ENCODE data around the gene CDK4.
A peak's percentile ranks its signal among the peaks of the same experiment; 100 is the strongest.

CDK4 gene

DNA sequence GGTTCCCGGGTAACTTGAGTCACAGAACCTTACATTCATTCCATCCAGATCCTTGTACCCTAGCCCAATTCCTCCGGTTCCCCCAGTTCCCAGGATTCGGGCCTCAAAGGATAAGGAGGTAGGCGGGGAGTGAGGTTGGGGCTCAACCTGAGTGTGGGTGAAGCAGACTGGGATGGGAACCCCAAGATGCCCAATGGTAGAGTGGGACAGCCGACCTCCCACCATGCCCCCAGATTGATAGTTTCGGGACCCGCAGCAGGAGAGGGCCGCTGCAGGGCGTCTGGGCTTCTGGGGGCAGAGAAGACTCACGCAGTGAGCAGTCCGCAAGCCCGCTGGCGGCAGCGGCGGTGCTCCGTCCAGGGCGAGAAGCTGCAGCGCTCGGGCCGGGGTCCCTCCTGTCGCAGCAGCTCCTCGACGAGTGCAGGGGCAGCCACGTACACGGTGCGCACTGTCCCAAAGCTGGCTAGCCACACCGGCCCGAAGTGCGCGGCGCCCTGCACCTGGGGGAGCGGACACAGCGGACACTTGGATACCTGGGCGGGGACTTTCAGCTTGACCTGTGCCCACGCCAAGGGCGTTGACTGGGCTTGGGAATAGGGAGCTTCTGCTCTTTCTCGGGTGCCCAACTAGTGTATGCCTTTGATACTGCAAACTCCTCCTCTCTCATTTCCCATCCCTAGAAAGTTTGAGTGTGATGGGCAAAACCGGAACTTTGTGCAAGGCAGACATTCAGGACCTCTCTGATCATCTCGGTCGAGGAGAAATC lies 13.8 kb upstream of the CDK4 start:
- Histone ChIP-seq H2AFZ (ENCODE audit: insufficient read depth, low read length, poor library complexity) (no peak overlapping the region), H3K79me1 (ENCODE audit: low read length) (no peaks in the 10 kb centered on the region), H3K27me3 (ENCODE audit: insufficient read depth, low read length) (peaks cover 45% of the 10 kb centered on the region), H2BK5ac (ENCODE audit: low read depth, low read length, poor library complexity) (no peak overlapping the region), H4K91ac (ENCODE audit: low read depth, low read length) (no peak overlapping the region), H3K4me2 (ENCODE audit: low read length) (peak overlapping the region; percentile 60), H2BK12ac (ENCODE audit: low read length) (no peak overlapping the region), H2AK5ac (ENCODE audit: low read length) (no peak overlapping the region), H3K9ac (ENCODE audit: low read length) (no peak overlapping the region), H4K12ac (ENCODE audit: low read depth, low read length) (no peak overlapping the region), H2BK120ac (ENCODE audit: insufficient read depth, low read length, poor library complexity) (no peak overlapping the region), H3K4ac (ENCODE audit: low read depth, low read length) (no peak overlapping the region), H3K14ac (ENCODE audit: low read length) (no peak overlapping the region), H3K79me2 (ENCODE audit: control insufficient read depth, insufficient read depth, low read length, poor library complexity) (no peaks in the 10 kb centered on the region), H3K36me3 (ENCODE audit: control insufficient read depth in 1 of 2, insufficient read depth in 2 of 2, low read length in 2 of 2) (peaks cover 12 to 13% of the 10 kb centered on the region in 2 experiments), H4K8ac (ENCODE audit: low read depth, low read length) (no peak overlapping the region), H3K9me3 (ENCODE audit: insufficient read depth, low read depth, low read length) (peaks cover 6% of the 10 kb centered on the region), H3K27ac (ENCODE audit: low read depth, low read length) (no peak overlapping the region), H3K23ac (ENCODE audit: low read length) (no peak overlapping the region), H3K18ac (ENCODE audit: low read length) (no peak overlapping the region), H3K4me3 (ENCODE audit: low read depth, low read length) (peak overlapping the region; percentile 15), H3K4me1 (ENCODE audit: control insufficient read depth in 1 of 2, insufficient read depth in 2 of 2, low read length in 2 of 2) (peaks cover 16 to 22% of the 10 kb centered on the region in 2 experiments)
- DNase-seq = no peak
- WGBS (ENCODE audit: extremely low coverage, insufficient coverage, insufficient read length) = no CpG with 5 or more reads among the region's 40 CpGs

DNA sequence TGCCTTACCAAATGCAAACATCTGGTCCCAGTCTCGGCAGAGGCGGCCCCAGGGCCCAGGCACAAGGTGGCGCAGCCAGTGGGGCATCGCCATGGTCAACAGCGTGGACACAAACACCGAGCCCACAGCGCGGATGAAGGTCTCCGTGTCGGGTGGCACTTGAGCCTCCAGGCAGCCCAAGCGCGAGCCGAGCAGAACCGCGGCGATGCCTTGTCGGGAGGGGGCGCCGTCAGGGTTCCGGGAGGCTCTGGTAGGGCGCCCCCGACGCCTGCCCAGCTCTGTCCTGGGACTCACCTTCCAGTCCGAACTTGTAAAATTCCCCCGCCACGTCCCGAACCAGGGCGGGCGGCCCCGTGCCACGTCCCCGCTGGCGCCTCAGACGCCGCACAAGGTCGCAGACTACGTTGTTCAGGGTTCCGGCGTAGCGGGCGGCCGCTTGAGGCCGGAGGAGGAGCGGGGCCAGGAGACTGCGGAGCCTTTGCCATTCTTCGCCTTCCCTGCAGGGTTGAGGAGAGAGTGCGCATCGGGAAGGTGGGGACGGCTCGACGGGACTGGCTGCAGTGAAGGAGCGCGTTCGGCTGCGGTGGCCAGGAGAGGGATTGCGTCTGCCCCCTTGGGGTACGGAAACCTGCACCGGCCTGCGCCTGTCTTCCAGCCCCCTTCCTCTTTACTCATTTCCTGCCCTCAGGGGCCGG lies 13.0 kb upstream of the CDK4 start:
- Histone ChIP-seq H2BK120ac (ENCODE audit: insufficient read depth, low read length, poor library complexity) (no peak overlapping the region), H4K12ac (ENCODE audit: low read depth, low read length) (no peak overlapping the region), H3K23ac (ENCODE audit: low read length) (no peak overlapping the region), H3K14ac (ENCODE audit: low read length) (no peak overlapping the region), H3K27ac (ENCODE audit: low read depth, low read length) (no peak overlapping the region), H3K79me1 (ENCODE audit: low read length) (no peaks in the 10 kb centered on the region), H4K8ac (ENCODE audit: low read depth, low read length) (no peak overlapping the region), H3K36me3 (ENCODE audit: control insufficient read depth in 1 of 2, insufficient read depth in 2 of 2, low read length in 2 of 2) (peaks cover 9 to 12% of the 10 kb centered on the region in 2 experiments), H4K91ac (ENCODE audit: low read depth, low read length) (no peak overlapping the region), H3K27me3 (ENCODE audit: insufficient read depth, low read length) (peaks cover 45% of the 10 kb centered on the region), H2AK5ac (ENCODE audit: low read length) (no peak overlapping the region), H2BK5ac (ENCODE audit: low read depth, low read length, poor library complexity) (no peak overlapping the region), H3K4ac (ENCODE audit: low read depth, low read length) (no peak overlapping the region), H3K9me3 (ENCODE audit: insufficient read depth, low read depth, low read length) (peaks cover 6% of the 10 kb centered on the region), H2AFZ (ENCODE audit: insufficient read depth, low read length, poor library complexity) (peak overlapping the region; percentile 31), H3K9ac (ENCODE audit: low read length) (no peak overlapping the region), H3K4me3 (ENCODE audit: low read depth, low read length) (no peak overlapping the region), H3K4me2 (ENCODE audit: low read length) (peak overlapping the region; percentile 60), H3K79me2 (ENCODE audit: control insufficient read depth, insufficient read depth, low read length, poor library complexity) (no peaks in the 10 kb centered on the region), H3K4me1 (ENCODE audit: control insufficient read depth in 1 of 2, insufficient read depth in 2 of 2, low read length in 2 of 2) (peaks cover 16 to 21% of the 10 kb centered on the region in 2 experiments), H3K18ac (ENCODE audit: low read length) (no peak overlapping the region), H2BK12ac (ENCODE audit: low read length) (no peak overlapping the region)
- DNase-seq = peak in 1 of 2 donors; percentile 35
- WGBS (ENCODE audit: extremely low coverage, insufficient coverage, insufficient read length) = no CpG with 5 or more reads among the region's 60 CpGs

DNA sequence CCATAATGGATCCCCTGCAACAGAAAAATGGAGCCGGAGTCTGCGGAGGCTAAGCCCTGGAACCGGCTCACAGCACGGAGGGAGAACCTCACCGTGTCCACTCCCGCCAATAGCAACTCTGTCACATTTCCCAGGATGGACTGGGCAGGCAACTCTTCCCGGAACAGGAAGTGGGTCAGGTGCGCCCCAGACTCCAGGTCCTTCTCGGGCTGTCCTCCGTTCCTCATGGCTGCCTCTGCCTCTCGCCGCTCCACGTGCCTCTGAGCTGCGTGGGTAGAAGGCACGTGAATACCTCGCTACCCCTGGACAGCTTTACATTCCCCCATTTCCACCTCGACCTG lies 12.5 kb upstream of the CDK4 start:
- peaks cover 45% of the 10 kb centered on the region for H3K27me3 ChIP-seq (ENCODE audit: insufficient read depth, low read length)
- no peaks in the 10 kb centered on the region for H3K79me2 ChIP-seq (ENCODE audit: control insufficient read depth, insufficient read depth, low read length, poor library complexity)
- DNase-seq = no peak
- no peak overlapping the region for H3K27ac ChIP-seq (ENCODE audit: low read depth, low read length)
- peaks cover 16 to 21% of the 10 kb centered on the region in 2 experiments for H3K4me1 ChIP-seq (ENCODE audit: control insufficient read depth in 1 of 2, insufficient read depth in 2 of 2, low read length in 2 of 2)
- no peak overlapping the region for H4K12ac ChIP-seq (ENCODE audit: low read depth, low read length)
- no peak overlapping the region for H3K23ac ChIP-seq (ENCODE audit: low read length)
- H3K9ac ChIP-seq (ENCODE audit: low read length) = no peak overlapping the region
- H2BK5ac ChIP-seq (ENCODE audit: low read depth, low read length, poor library complexity) = no peak overlapping the region
- H2AK5ac ChIP-seq (ENCODE audit: low read length) = no peak overlapping the region
- peak overlapping the region; percentile 39 for H3K4me3 ChIP-seq (ENCODE audit: low read depth, low read length)
- no peaks in the 10 kb centered on the region for H3K79me1 ChIP-seq (ENCODE audit: low read length)
- H3K14ac ChIP-seq (ENCODE audit: low read length) = no peak overlapping the region
- H3K18ac ChIP-seq (ENCODE audit: low read length) = no peak overlapping the region
- no CpG with 5 or more reads among the region's 17 CpGs for WGBS (ENCODE audit: extremely low coverage, insufficient coverage, insufficient read length)
- no peak overlapping the region for H2BK120ac ChIP-seq (ENCODE audit: insufficient read depth, low read length, poor library complexity)
- no peak overlapping the region for H3K4ac ChIP-seq (ENCODE audit: low read depth, low read length)
- H2AFZ ChIP-seq (ENCODE audit: insufficient read depth, low read length, poor library complexity) = no peak overlapping the region
- H3K36me3 ChIP-seq (ENCODE audit: control insufficient read depth in 1 of 2, insufficient read depth in 2 of 2, low read length in 2 of 2) = peaks cover 9 to 11% of the 10 kb centered on the region in 2 experiments
- H4K8ac ChIP-seq (ENCODE audit: low read depth, low read length) = no peak overlapping the region
- peak overlapping the region; percentile 60 for H3K4me2 ChIP-seq (ENCODE audit: low read length)
- peaks cover 6% of the 10 kb centered on the region for H3K9me3 ChIP-seq (ENCODE audit: insufficient read depth, low read depth, low read length)
- no peak overlapping the region for H2BK12ac ChIP-seq (ENCODE audit: low read length)
- H4K91ac ChIP-seq (ENCODE audit: low read depth, low read length) = no peak overlapping the region

DNA sequence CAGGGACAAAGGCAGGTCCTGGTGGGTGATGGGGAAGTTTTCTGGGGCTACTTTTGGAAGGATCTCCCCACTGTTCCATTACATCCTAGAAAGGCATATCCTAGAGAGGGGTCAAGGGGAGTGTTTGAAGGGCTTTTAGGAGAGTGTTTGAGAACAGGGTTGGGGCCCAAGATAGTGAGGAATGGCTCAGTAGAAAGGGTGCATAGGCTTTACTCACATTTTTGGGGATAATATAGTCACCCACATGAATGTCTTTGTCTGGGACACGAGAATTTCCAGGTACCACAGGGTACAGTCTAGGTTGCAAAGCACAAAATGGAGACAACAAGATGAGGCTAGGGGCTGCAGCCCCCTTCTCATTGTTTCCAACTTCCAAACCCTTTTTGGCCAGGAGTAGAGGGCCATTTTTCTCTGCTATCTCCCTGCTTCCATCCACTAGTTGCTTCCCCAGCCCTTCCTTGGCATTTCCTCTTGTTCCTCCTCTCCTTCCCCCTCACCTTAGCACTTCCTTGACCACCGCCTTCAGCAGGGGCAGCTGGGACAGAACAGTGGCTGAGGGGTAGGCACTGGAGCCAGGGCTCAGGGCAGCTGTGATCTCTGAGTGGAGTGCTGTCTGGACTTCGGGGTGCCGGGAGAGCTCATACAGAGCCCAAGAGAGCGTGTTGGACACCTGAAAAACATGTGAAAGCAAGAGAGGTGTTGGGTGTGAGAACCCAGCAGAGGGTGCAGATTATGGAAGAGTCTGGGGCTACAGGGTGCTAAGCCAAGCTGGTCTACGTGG lies 12.0 kb upstream of the CDK4 start:
- Histone ChIP-seq H3K23ac (ENCODE audit: low read length) (no peak overlapping the region), H4K8ac (ENCODE audit: low read depth, low read length) (no peak overlapping the region), H3K14ac (ENCODE audit: low read length) (no peak overlapping the region), H3K79me1 (ENCODE audit: low read length) (no peaks in the 10 kb centered on the region), H3K79me2 (ENCODE audit: control insufficient read depth, insufficient read depth, low read length, poor library complexity) (no peaks in the 10 kb centered on the region), H4K91ac (ENCODE audit: low read depth, low read length) (no peak overlapping the region), H3K36me3 (ENCODE audit: control insufficient read depth in 1 of 2, insufficient read depth in 2 of 2, low read length in 2 of 2) (peaks cover 5% of the 10 kb centered on the region in 2 experiments), H3K27ac (ENCODE audit: low read depth, low read length) (no peak overlapping the region), H3K9me3 (ENCODE audit: insufficient read depth, low read depth, low read length) (peaks cover 6% of the 10 kb centered on the region), H3K4ac (ENCODE audit: low read depth, low read length) (no peak overlapping the region), H3K4me2 (ENCODE audit: low read length) (peak overlapping the region; percentile 60), H3K9ac (ENCODE audit: low read length) (no peak overlapping the region), H3K4me3 (ENCODE audit: low read depth, low read length) (no peak overlapping the region), H3K4me1 (ENCODE audit: control insufficient read depth in 1 of 2, insufficient read depth in 2 of 2, low read length in 2 of 2) (peaks cover 16 to 21% of the 10 kb centered on the region in 2 experiments), H2AFZ (ENCODE audit: insufficient read depth, low read length, poor library complexity) (no peak overlapping the region), H4K12ac (ENCODE audit: low read depth, low read length) (no peak overlapping the region), H3K27me3 (ENCODE audit: insufficient read depth, low read length) (peaks cover 45% of the 10 kb centered on the region), H2AK5ac (ENCODE audit: low read length) (no peak overlapping the region), H3K18ac (ENCODE audit: low read length) (no peak overlapping the region), H2BK120ac (ENCODE audit: insufficient read depth, low read length, poor library complexity) (no peak overlapping the region), H2BK5ac (ENCODE audit: low read depth, low read length, poor library complexity) (no peak overlapping the region), H2BK12ac (ENCODE audit: low read length) (no peak overlapping the region)
- no CpG with 5 or more reads among the region's 6 CpGs for WGBS (ENCODE audit: extremely low coverage, insufficient coverage, insufficient read length)
- no peak for DNase-seq
